ENCODE measurements around the gene TMEM252.

TMEM252 gene

GRCh38 chr9:68545033-68545705 is 4.5 kb upstream of the TMEM252 start:
- no peak for DNase-seq (ENCODE audit: low read depth in 2 of 3, low spot score in 2 of 3)

- DNase-seq (ENCODE audit: low read depth in 2 of 3, low spot score in 2 of 3), result no peak
These were observed 885 bp upstream of the TMEM252 start for GRCh38 chr9:68541568-68541967.

DNA sequence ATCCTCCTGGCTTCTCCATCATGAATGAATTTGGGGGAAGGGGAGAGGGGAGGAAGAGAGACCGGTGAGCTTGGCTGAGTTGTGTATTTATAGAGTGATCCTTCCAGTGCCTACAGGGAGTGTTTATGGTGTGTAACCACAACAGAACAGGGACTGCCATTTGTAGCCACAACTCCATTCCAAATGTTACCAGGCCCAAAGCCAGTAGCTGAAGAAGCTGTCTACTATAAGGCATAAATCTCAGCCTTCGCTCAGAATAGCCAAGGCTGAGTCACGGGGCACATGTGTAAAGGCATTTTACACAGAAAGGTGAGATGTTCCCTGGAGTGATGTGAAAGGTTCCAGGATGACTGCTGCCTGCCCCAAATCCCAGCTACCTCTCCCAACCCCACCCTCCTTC is 2.5 kb downstream of the TMEM252 start:
- DNase-seq (ENCODE audit: low read depth in 2 of 3, low spot score in 2 of 3), result no peak

DNA sequence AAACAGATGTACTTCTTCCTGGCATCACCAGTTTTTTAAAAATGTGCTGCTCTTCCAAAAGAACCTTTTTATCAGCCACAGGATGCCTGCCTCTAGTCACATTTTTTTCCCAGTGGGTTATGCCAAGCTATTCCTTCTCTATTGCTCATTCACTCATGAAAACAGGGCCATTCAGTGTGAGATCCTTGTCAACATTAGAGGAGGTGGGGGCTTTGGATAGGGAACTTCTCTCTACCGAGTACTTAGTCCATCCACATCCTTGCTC is 3.1 kb downstream of the TMEM252 start:
- no peak for DNase-seq (ENCODE audit: low read depth in 2 of 3, low spot score in 2 of 3)

GRCh38 chr9:68536876-68537615 is 3.6 kb downstream of the TMEM252 start:
- no peak for DNase-seq (ENCODE audit: low read depth in 2 of 3, low spot score in 2 of 3)

DNA sequence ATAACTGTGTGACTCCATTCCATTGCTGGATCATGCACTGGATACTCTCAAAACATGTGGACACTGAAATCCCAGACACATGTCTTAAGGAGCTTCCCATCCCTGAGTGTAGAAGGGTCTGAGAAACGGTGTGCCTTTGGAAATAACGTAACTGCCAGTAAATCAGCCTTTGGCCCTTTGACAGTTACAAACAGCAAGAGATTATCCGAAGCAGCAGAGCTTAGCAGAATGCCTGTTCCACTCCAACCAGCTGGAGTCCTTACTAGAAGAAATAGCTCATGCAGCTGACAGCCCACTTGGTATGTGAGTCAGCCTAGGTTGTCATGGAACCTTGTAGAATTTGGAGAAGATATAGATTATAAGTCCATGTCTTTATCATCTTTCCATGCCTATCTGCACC is 7.0 kb downstream of the TMEM252 start:
- DNase-seq (ENCODE audit: low read depth in 2 of 3, low spot score in 2 of 3), result no peak

GRCh38 chr9:68532131-68532530 is 8.6 kb downstream of the TMEM252 start:
- DNase-seq (ENCODE audit: low read depth in 2 of 3, low spot score in 2 of 3), result no peak

GRCh38 chr9:68530618-68531017 is 10.1 kb downstream of the TMEM252 start:
- DNase-seq (ENCODE audit: low read depth in 2 of 3, low spot score in 2 of 3), result no peak

GRCh38 chr9:68523367-68523936 is 17.2 kb downstream of the TMEM252 start:
- no peak for DNase-seq (ENCODE audit: low read depth in 2 of 3, low spot score in 2 of 3)

- no peak for DNase-seq (ENCODE audit: low read depth in 2 of 3, low spot score in 2 of 3)
These were observed 17.7 kb downstream of the TMEM252 start for GRCh38 chr9:68522954-68523353.

DNA sequence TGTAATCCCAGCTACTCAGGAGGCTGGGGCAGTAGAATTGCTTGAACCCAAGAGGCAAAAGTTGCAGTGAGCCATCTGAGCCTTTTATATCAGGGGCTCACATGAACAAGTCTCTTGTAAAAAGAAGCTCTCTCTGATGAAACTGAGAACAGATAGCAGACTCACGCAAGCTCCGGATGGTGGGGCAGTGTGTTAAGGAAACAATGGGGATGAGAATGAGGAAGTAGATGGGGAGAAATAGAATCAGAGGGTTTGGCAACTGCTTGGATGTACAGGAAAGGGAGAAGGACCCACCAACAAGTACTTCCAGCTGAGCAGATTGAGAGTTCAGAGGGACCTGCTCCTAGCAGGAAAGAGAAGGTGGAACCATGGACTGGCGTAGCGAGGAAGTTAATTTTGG is 18.6 kb downstream of the TMEM252 start:
- no peak for DNase-seq (ENCODE audit: low read depth in 2 of 3, low spot score in 2 of 3)

GRCh38 chr9:68515326-68516017 is 25.2 kb downstream of the TMEM252 start:
- DNase-seq (ENCODE audit: low read depth in 2 of 3, low spot score in 2 of 3), result no peak

GRCh38 chr9:68513981-68514380 is 26.7 kb downstream of the TMEM252 start:
- no peak for DNase-seq (ENCODE audit: low read depth in 2 of 3, low spot score in 2 of 3)

DNA sequence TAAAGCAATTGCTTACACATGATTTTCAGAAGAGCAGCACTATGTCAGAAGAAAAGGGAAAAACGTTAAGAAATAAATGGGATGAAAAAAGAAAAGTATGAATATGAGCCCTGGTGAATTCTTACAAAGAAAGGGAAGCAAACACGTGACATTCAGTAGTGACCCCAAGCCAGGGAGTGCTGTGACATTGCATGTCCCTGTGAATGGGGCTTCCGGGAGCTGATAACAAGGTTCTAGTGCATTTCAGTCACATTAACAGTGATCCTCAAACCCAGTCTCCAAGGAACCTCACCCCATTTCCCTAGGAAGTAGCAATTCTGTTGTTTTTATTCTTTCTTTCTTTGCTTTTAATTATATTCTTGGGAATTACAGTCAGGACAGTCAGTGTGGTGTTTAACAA is 27.3 kb downstream of the TMEM252 start:
- DNase-seq (ENCODE audit: low read depth in 2 of 3, low spot score in 2 of 3), result no peak

DNA sequence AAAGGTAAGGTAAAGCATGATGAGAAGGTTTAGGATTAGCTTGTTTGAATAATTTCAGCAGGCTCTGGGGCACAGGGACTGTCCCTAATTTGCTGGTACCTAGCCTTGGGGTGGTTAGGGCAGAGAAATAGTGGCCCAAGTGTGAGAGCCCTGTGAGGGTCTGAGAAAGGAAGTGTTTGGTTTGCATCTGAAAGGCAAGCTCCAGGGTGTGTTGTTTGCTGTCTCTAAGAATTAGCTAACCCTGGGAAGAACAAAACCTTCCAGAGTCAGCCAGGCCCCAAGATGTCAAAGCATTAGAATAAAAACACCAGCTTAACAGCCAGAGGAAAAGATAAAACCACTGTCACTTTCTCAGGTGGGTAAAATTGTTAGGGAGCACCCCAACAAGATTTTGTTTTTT is 31.0 kb downstream of the TMEM252 start:
- no peak for DNase-seq (ENCODE audit: low read depth in 2 of 3, low spot score in 2 of 3)

- no peak for DNase-seq (ENCODE audit: low read depth in 2 of 3, low spot score in 2 of 3)
These were observed 32.1 kb downstream of the TMEM252 start for GRCh38 chr9:68508547-68508946.

GRCh38 chr9:68507806-68508145 is 32.9 kb downstream of the TMEM252 start:
- DNase-seq (ENCODE audit: low read depth in 2 of 3, low spot score in 2 of 3), result no peak

DNA sequence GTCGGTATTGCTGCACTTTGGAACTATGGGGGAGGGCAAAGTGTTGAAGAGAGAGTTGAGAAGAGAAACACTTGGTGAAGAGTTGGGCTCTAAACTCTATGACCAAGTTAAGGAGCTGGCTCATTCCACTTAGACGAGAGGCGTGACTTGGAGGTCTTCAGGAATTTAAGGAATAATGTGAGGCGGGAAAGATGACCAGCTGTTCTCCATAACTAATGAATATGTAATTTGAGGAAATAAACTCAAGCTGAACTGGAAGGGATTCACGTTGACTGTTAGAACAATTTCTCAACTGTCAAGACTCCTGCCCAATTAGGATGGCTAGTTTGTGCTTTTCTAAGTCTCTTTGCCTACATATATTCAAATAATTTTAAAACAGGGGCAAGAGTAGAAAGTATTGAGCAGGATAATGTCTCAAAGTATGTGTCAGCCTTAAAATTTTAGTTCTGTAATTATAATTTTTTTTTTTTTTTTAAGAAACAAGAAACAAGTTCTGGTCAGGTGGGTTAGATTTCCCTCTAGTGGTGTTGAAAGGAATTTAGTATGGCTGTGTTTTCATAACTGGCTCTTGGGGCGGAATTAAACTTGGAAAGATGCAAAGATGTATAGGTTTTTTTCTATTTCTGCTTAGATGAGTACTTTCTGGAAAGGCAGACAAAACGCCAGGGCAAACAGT is 33.4 kb downstream of the TMEM252 start:
- DNase-seq (ENCODE audit: low read depth in 2 of 3, low spot score in 2 of 3), result no peak

- DNase-seq (ENCODE audit: low read depth in 2 of 3, low spot score in 2 of 3), result no peak
These were observed 34.1 kb downstream of the TMEM252 start for GRCh38 chr9:68506551-68506950.

- DNase-seq (ENCODE audit: low read depth in 2 of 3, low spot score in 2 of 3), result no peak
These were observed 34.8 kb downstream of the TMEM252 start for GRCh38 chr9:68505681-68506409.

- DNase-seq (ENCODE audit: low read depth in 2 of 3, low spot score in 2 of 3), result no peak
These were observed 38.4 kb downstream of the TMEM252 start for GRCh38 chr9:68502279-68502678.

Data from activated CD8-positive, alpha-beta memory T cell treated with anti-CD3 and anti-CD28 coated beads for 48 hours (primary cell).